Vagina (tissue), 2 donors: ENCODE results near the gene DSCAML1.

ENCODE experiments used
- POLR2A ChIP-seq, 2 donors: fragments of 450-650 bp; IDR thresholded peaks; one replicate each; pipeline ENCODE4 v1.6.1; 2017; ENCODE audit warnings: antibody characterized with exemption in 2 of 2, mild to moderate bottlenecking in 2 of 2, moderate library complexity in 2 of 2
- POLR2AphosphoS5 ChIP-seq, 2 donors: sonication (generic); formaldehyde crosslinking; IDR thresholded peaks; one replicate each; pipeline ENCODE4 v1.9.0; 2017; ENCODE audit warnings: antibody characterized with exemption in 2 of 2, mild to moderate bottlenecking in 2 of 2, low read depth in 1 of 2; ENCODE audit not compliant: insufficient read depth in 1 of 2
- TF ChIP-seq, protein P1 (sequence below), 3 experiments: fragments of 450-650 bp in 2 of 3; fragments of 200-600 bp in 1 of 3; sonication (generic) in 1 of 3; IDR thresholded peaks; one replicate each; pipeline ENCODE4 v1.5.1; 2017 to 2019; ENCODE audit warnings: antibody characterized with exemption in 3 of 3, mild to moderate bottlenecking in 2 of 3, moderate library complexity in 2 of 3

DNA sequence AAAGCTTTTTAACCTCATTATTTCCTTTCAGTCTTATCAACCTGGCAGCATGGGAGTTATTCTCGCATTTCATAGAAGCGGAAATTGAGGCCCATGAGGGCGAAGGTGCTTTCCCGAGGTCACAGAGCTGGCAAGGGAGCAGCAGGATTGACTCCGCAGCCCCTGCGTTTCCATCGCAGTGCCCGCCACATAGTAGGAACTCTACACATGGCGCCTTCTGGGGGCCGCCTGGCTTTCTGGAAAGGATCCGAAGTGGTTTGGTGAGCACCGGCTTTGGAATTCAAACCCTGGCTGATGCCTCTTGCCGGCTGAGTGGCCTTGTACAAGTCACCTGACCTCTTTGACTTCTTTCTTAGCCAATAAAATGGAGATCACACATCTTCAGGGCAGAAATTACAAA lies 376.0 kb downstream of the DSCAML1 start:
- TF ChIP-seq, protein P1, sequence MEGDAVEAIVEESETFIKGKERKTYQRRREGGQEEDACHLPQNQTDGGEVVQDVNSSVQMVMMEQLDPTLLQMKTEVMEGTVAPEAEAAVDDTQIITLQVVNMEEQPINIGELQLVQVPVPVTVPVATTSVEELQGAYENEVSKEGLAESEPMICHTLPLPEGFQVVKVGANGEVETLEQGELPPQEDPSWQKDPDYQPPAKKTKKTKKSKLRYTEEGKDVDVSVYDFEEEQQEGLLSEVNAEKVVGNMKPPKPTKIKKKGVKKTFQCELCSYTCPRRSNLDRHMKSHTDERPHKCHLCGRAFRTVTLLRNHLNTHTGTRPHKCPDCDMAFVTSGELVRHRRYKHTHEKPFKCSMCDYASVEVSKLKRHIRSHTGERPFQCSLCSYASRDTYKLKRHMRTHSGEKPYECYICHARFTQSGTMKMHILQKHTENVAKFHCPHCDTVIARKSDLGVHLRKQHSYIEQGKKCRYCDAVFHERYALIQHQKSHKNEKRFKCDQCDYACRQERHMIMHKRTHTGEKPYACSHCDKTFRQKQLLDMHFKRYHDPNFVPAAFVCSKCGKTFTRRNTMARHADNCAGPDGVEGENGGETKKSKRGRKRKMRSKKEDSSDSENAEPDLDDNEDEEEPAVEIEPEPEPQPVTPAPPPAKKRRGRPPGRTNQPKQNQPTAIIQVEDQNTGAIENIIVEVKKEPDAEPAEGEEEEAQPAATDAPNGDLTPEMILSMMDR (IDR thresholded peaks at IDR 0.05) = no peak
- TF ChIP-seq POLR2A (IDR thresholded peaks at IDR 0.05) = no peak
- TF ChIP-seq POLR2AphosphoS5 (IDR thresholded peaks at IDR 0.05; ENCODE audit: insufficient read depth in 1 of 2, low read depth in 1 of 2) = no peak
